ENCODE results near the gene MVK. TPM values are rescaled to one million over a fixed set of nuclear protein-coding genes. Genes with fewer than 3 reads are reported as not detected.

MVK gene
- total and polyA plus RNA-seq, 2 experiments from 2014 or later: 16.7 to 40.1 TPM

DNA sequence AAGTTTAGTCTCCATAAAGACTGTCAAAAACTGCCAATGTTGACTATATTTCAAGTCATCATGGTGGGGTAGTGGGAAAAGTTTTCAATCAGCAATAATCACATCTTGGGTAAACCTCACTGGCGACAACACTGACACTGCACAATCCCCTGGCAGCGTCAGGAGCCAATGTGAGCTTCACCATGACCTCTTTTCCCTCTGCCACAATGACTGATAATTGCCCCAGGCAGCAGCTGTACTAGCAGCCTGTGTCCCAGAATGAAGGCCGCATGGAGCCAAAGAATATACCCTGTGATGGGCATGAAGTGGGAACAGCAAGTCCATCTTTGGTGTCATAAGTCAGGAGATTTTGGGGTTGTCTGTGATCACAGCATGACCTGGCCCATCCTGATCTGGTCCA lies 5.6 kb upstream of the MVK start (continued):
- TF ChIP-seq, protein P1, sequence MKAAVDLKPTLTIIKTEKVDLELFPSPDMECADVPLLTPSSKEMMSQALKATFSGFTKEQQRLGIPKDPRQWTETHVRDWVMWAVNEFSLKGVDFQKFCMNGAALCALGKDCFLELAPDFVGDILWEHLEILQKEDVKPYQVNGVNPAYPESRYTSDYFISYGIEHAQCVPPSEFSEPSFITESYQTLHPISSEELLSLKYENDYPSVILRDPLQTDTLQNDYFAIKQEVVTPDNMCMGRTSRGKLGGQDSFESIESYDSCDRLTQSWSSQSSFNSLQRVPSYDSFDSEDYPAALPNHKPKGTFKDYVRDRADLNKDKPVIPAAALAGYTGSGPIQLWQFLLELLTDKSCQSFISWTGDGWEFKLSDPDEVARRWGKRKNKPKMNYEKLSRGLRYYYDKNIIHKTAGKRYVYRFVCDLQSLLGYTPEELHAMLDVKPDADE (IDR thresholded peaks at IDR 0.05): no peak
- TF ChIP-seq EZH2 (IDR thresholded peaks at IDR 0.05; ENCODE audit: low read depth, unreplicated experiment): no peak
- no peak for TF ChIP-seq EZH2phosphoT487 (IDR thresholded peaks at IDR 0.05; ENCODE audit: unreplicated experiment)
- TF ChIP-seq ZNF114 (CRISPR knock-in tag; IDR thresholded peaks at IDR 0.05): no peak
- TF ChIP-seq ZNF331 (CRISPR knock-in tag; IDR thresholded peaks at IDR 0.05; ENCODE audit: low read depth): no peak
- TF ChIP-seq, protein P2, sequence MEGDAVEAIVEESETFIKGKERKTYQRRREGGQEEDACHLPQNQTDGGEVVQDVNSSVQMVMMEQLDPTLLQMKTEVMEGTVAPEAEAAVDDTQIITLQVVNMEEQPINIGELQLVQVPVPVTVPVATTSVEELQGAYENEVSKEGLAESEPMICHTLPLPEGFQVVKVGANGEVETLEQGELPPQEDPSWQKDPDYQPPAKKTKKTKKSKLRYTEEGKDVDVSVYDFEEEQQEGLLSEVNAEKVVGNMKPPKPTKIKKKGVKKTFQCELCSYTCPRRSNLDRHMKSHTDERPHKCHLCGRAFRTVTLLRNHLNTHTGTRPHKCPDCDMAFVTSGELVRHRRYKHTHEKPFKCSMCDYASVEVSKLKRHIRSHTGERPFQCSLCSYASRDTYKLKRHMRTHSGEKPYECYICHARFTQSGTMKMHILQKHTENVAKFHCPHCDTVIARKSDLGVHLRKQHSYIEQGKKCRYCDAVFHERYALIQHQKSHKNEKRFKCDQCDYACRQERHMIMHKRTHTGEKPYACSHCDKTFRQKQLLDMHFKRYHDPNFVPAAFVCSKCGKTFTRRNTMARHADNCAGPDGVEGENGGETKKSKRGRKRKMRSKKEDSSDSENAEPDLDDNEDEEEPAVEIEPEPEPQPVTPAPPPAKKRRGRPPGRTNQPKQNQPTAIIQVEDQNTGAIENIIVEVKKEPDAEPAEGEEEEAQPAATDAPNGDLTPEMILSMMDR (conservative IDR thresholded peaks at IDR 0.05; ENCODE audit: low read depth in 2 of 2): no peak
- TF ChIP-seq JUNB (IDR thresholded peaks at IDR 0.05; ENCODE audit: unreplicated experiment): no peak
- TF ChIP-seq CREB1 (CRISPR knock-in tag; IDR thresholded peaks at IDR 0.05; ENCODE audit: low read depth): no peak

DNA sequence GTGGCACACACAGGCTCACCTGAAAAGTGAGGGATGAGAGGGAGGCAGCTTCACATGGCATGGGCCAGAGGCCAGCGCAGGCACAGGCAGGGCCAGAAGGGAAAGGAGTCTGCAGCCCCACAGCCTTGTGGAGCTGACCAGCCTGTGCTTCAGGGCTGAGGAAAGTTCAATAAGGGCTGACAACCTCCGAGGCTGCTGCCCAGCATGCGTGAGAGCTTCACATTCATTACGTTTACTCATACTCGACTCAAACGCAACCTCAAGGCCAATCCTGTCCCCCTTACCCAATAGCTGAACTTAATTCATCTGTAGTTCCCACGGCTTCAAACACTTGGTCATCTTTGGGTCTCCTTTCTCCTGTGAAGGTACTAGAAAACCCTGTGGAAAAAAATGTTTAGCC lies 5.1 kb upstream of the MVK start:
- no peaks in the 10 kb centered on the region; the same call in 1 of the 2 replicates for H3K36me3 ChIP-seq (ENCODE audit: insufficient read depth)
- no peak for TF ChIP-seq CREB1 (CRISPR knock-in tag; IDR thresholded peaks at IDR 0.05; ENCODE audit: low read depth)
- TF ChIP-seq STAT1 (IDR thresholded peaks at IDR 0.05; ENCODE audit: unreplicated experiment): no peak
- TF ChIP-seq NANOG (IDR thresholded peaks at IDR 0.05; ENCODE audit: borderline replicate concordance): no peak
- TF ChIP-seq, protein P1 (IDR thresholded peaks at IDR 0.05): no peak
- TF ChIP-seq, protein P3, sequence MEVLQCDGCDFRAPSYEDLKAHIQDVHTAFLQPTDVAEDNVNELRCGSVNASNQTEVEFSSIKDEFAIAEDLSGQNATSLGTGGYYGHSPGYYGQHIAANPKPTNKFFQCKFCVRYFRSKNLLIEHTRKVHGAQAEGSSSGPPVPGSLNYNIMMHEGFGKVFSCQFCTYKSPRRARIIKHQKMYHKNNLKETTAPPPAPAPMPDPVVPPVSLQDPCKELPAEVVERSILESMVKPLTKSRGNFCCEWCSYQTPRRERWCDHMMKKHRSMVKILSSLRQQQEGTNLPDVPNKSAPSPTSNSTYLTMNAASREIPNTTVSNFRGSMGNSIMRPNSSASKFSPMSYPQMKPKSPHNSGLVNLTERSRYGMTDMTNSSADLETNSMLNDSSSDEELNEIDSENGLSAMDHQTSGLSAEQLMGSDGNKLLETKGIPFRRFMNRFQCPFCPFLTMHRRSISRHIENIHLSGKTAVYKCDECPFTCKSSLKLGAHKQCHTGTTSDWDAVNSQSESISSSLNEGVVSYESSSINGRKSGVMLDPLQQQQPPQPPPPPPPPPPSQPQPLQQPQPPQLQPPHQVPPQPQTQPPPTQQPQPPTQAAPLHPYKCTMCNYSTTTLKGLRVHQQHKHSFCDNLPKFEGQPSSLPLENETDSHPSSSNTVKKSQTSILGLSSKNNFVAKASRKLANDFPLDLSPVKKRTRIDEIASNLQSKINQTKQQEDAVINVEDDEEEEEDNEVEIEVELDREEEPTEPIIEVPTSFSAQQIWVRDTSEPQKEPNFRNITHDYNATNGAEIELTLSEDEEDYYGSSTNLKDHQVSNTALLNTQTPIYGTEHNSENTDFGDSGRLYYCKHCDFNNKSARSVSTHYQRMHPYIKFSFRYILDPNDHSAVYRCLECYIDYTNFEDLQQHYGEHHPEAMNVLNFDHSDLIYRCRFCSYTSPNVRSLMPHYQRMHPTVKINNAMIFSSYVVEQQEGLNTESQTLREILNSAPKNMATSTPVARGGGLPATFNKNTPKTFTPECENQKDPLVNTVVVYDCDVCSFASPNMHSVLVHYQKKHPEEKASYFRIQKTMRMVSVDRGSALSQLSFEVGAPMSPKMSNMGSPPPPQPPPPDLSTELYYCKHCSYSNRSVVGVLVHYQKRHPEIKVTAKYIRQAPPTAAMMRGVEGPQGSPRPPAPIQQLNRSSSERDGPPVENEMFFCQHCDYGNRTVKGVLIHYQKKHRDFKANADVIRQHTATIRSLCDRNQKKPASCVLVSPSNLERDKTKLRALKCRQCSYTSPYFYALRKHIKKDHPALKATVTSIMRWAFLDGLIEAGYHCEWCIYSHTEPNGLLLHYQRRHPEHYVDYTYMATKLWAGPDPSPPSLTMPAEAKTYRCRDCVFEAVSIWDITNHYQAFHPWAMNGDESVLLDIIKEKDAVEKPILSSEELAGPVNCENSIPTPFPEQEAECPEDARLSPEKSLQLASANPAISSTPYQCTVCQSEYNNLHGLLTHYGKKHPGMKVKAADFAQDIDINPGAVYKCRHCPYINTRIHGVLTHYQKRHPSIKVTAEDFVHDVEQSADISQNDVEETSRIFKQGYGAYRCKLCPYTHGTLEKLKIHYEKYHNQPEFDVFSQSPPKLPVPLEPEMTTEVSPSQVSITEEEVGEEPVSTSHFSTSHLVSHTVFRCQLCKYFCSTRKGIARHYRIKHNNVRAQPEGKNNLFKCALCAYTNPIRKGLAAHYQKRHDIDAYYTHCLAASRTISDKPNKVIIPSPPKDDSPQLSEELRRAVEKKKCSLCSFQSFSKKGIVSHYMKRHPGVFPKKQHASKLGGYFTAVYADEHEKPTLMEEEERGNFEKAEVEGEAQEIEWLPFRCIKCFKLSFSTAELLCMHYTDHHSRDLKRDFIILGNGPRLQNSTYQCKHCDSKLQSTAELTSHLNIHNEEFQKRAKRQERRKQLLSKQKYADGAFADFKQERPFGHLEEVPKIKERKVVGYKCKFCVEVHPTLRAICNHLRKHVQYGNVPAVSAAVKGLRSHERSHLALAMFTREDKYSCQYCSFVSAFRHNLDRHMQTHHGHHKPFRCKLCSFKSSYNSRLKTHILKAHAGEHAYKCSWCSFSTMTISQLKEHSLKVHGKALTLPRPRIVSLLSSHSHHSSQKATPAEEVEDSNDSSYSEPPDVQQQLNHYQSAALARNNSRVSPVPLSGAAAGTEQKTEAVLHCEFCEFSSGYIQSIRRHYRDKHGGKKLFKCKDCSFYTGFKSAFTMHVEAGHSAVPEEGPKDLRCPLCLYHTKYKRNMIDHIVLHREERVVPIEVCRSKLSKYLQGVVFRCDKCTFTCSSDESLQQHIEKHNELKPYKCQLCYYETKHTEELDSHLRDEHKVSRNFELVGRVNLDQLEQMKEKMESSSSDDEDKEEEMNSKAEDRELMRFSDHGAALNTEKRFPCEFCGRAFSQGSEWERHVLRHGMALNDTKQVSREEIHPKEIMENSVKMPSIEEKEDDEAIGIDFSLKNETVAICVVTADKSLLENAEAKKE (CRISPR knock-in tag; IDR thresholded peaks at IDR 0.05): no peak
- TF ChIP-seq JUNB (IDR thresholded peaks at IDR 0.05; ENCODE audit: unreplicated experiment): no peak

More for the DNA sequence above, 5.1 kb upstream of the MVK start:
- no peak overlapping the region for H3K4me3 Mint-ChIP-seq
- H3K27me3 Mint-ChIP-seq (ENCODE audit: insufficient read depth, low read depth, poor library complexity): peaks cover 12% of the 10 kb centered on the region
- Histone ChIP-seq H3K27ac (ENCODE audit: low read depth) (no peak overlapping the region), H3K27me3 (ENCODE audit: insufficient read depth) (no peaks in the 10 kb centered on the region), H4K20me1 (replicated peaks; ENCODE audit: insufficient read depth) (no peaks in the 10 kb centered on the region), H3F3A (replicated peaks; ENCODE audit: low read depth) (no peaks in the 10 kb centered on the region), H2AFZ (no peak overlapping the region), H3K4me1 (ENCODE audit: insufficient read depth) (peaks cover 4% of the 10 kb centered on the region; the same call in 1 of the 2 replicates), H3K79me2 (replicated peaks; ENCODE audit: insufficient read depth) (no peaks in the 10 kb centered on the region), H3K9me2 (ENCODE audit: insufficient read depth) (peaks cover 5% of the 10 kb centered on the region; the same call in 1 of the 2 replicates), H3K4me2 (no peak overlapping the region), H3K4me3 (no peak overlapping the region)
- ATAC-seq: no peak
- no peak for DNase-seq (ENCODE audit: low spot score)
- peaks cover 26% of the 10 kb centered on the region for H3K36me3 Mint-ChIP-seq (ENCODE audit: low read depth)
- H3K4me1 Mint-ChIP-seq: peaks cover 6% of the 10 kb centered on the region
- H3K9me3 Mint-ChIP-seq: no peaks in the 10 kb centered on the region
- H3K27ac Mint-ChIP-seq: no peak overlapping the region
